H1 (cell line): ENCODE data around the gene SHH. TPM values are rescaled to one million over a fixed set of nuclear protein-coding genes. Genes with fewer than 3 reads are reported as not detected.

Experiments used
- CTCF ChIA-PET: fragments of 300-600 bp; sonication (Branson Sonifier 250); formaldehyde crosslinking; loops from one replicate; lab custom pipeline; 2021; ENCODE audit not compliant: partially characterized antibody; lab: Charles Lee
- POLR2A ChIA-PET: fragments of 300-600 bp; sonication (Branson Sonifier 250); formaldehyde crosslinking; loops from one replicate; lab custom pipeline; 2021; ENCODE audit warnings: inconsistent platforms; ENCODE audit not compliant: partially characterized antibody; lab: Charles Lee
- DNase-seq, 2 experiments: peaks; one replicate each; pipeline versions ENCODE4 v3.0.0 to v3.0.0-alpha.2; 2010 to 2022; ENCODE audit warnings: low spot score in 2 of 2, low read depth in 1 of 2, mixed read lengths in 1 of 2
- FAIRE-seq: peaks from 2 replicates; lab custom pipeline; 2011; peaks lifted over from hg19 to GRCh38; lab: Jason Lieb, UNC
- H2AFZ ChIP-seq: 2 replicates; pipeline ENCODE4 v1.8.1; 2012; ENCODE audit warnings: low read length, inconsistent platforms
- H2AK5ac ChIP-seq: 2 replicates; pipeline ENCODE4 v1.6.1; 2013; ENCODE audit warnings: low read depth, low read length
- H2BK120ac ChIP-seq: replicated peaks from 2 replicates; pipeline ENCODE3; 2013; ENCODE audit warnings: low read depth, low read length, inconsistent platforms
- H2BK12ac ChIP-seq: 2 replicates; pipeline ENCODE4 v1.6.1; 2013; ENCODE audit warnings: low read depth, low read length
- H2BK15ac ChIP-seq: 2 replicates; pipeline ENCODE4 v1.6.1; 2013; ENCODE audit warnings: low read length
- H2BK20ac ChIP-seq: 2 replicates; pipeline ENCODE4 v1.6.1; 2013; ENCODE audit warnings: low read length
- H2BK5ac ChIP-seq: 2 replicates; pipeline ENCODE4 v1.6.1; 2013; ENCODE audit warnings: low read depth, low read length
- H3K14ac ChIP-seq: 2 replicates; pipeline ENCODE4 v1.6.1; 2013; ENCODE audit warnings: inconsistent platforms; ENCODE audit not compliant: insufficient read length
- H3K18ac ChIP-seq: 2 replicates; pipeline ENCODE4 v1.6.1; 2013; ENCODE audit warnings: low read length; ENCODE audit errors: extremely low read depth
- H3K23ac ChIP-seq: 2 replicates; pipeline ENCODE4 v1.6.1; 2013; ENCODE audit warnings: inconsistent platforms; ENCODE audit not compliant: insufficient read length
- H3K23me2 ChIP-seq: 2 replicates; pipeline ENCODE4 v1.6.1; 2013; ENCODE audit warnings: low read depth, low read length
- H3K27ac ChIP-seq: 2 replicates; pipeline ENCODE4 v1.6.1; 2011; ENCODE audit warnings: low read depth, low read length, inconsistent platforms
- H3K27me3 ChIP-seq, 4 experiments: replicated peaks in 1 of 4; 1 replicate in 1 of 4; 2 replicates in 3 of 4; pipeline versions ENCODE4 v1.6.1 to v1.8.1; 2011 to 2013; ENCODE audit warnings: low read length in 3 of 4, mild to moderate bottlenecking in 3 of 4, inconsistent platforms in 2 of 4, mixed read lengths in 2 of 4, moderate library complexity in 1 of 4; ENCODE audit not compliant: control insufficient read depth in 3 of 4, insufficient read depth in 3 of 4; ENCODE audit errors: extremely low read depth in 1 of 4
- H3K36me3 ChIP-seq, 4 experiments: 2 replicates each; pipeline versions ENCODE4 v1.6.1 to v1.8.1; 2011 to 2013; ENCODE audit warnings: mild to moderate bottlenecking in 4 of 4, low read length in 3 of 4, moderate library complexity in 2 of 4, control low read depth in 1 of 4, inconsistent platforms in 1 of 4; ENCODE audit not compliant: insufficient read depth in 4 of 4, control insufficient read depth in 2 of 4
- H3K4ac ChIP-seq: replicated peaks from 2 replicates; pipeline ENCODE3; 2013; ENCODE audit warnings: low read length, low read depth, mixed read lengths, inconsistent platforms; ENCODE audit not compliant: insufficient read length
- H3K4me1 ChIP-seq, 4 experiments: replicated peaks in 1 of 4; 1 replicate in 1 of 4; 2 replicates in 3 of 4; pipeline versions ENCODE4 v1.6.1 to v1.8.1; 2011 to 2013; ENCODE audit warnings: low read length in 3 of 4, inconsistent platforms in 2 of 4, mixed read lengths in 1 of 4; ENCODE audit not compliant: insufficient read depth in 4 of 4, control insufficient read depth in 3 of 4
- H3K4me2 ChIP-seq, 2 experiments: 2 replicates each; pipeline versions ENCODE4 v1.6.1 to v1.8.1; 2011 to 2013; ENCODE audit warnings: low read depth in 2 of 2, low read length in 2 of 2, control low read depth in 1 of 2, inconsistent platforms in 1 of 2, mild to moderate bottlenecking in 1 of 2; ENCODE audit not compliant: insufficient read depth in 1 of 2
- H3K4me3 ChIP-seq, 4 experiments: fragments of 200-600, 300-600 bp in 1 of 4; sonication (generic), shearing (Covaris generic), sonication (Bioruptor Twin) in 1 of 4; 2 replicates each; pipeline versions ENCODE4 v1.5.1 to v1.8.1; 2011 to 2016; ENCODE audit warnings: low read length in 4 of 4, low read depth in 3 of 4, control low read depth in 2 of 4, inconsistent platforms in 2 of 4, mild to moderate bottlenecking in 2 of 4, mixed read lengths in 1 of 4, moderate library complexity in 1 of 4; ENCODE audit not compliant: insufficient read depth in 2 of 4; ENCODE audit errors: extremely low read depth in 1 of 4
- H3K56ac ChIP-seq: replicated peaks from 2 replicates; pipeline ENCODE3; 2013; ENCODE audit warnings: low read depth, mild to moderate bottlenecking, mixed read lengths, low read length, inconsistent platforms; ENCODE audit not compliant: insufficient read length
- H3K79me1 ChIP-seq: 2 replicates; pipeline ENCODE4 v1.6.1; 2013; ENCODE audit warnings: low read depth, low read length, control low read depth
- H3K79me2 ChIP-seq, 2 experiments: 2 replicates each; pipeline versions ENCODE4 v1.6.1 to v1.8.1; 2012 to 2013; ENCODE audit warnings: low read length in 2 of 2, mild to moderate bottlenecking in 2 of 2, inconsistent platforms in 1 of 2; ENCODE audit not compliant: insufficient read depth in 2 of 2, control insufficient read depth in 1 of 2
- H3K9ac ChIP-seq, 4 experiments: replicated peaks in 1 of 4; 1 replicate in 1 of 4; 2 replicates in 3 of 4; pipeline versions ENCODE4 v1.6.1 to v1.8.1; 2011 to 2013; ENCODE audit warnings: low read depth in 3 of 4, low read length in 3 of 4, control low read depth in 2 of 4, mild to moderate bottlenecking in 2 of 4, moderate library complexity in 2 of 4, inconsistent platforms in 1 of 4; ENCODE audit errors: extremely low read depth in 1 of 4
- H3K9me3 ChIP-seq, 2 experiments: 2 replicates each; pipeline versions ENCODE4 v1.6.1 to v1.8.1; 2012 to 2013; ENCODE audit warnings: mild to moderate bottlenecking in 2 of 2, moderate library complexity in 2 of 2, control low read depth in 1 of 2, inconsistent platforms in 1 of 2, low read depth in 1 of 2, low read length in 1 of 2, mixed read lengths in 1 of 2; ENCODE audit not compliant: insufficient read depth in 2 of 2
- H4K20me1 ChIP-seq, 2 experiments: replicated peaks in 1 of 2; 2 replicates each; pipeline versions ENCODE3 to v1.8.1; 2011 to 2013; ENCODE audit warnings: inconsistent platforms in 2 of 2, low read length in 2 of 2, mild to moderate bottlenecking in 1 of 2; ENCODE audit not compliant: insufficient read depth in 2 of 2, control insufficient read depth in 1 of 2
- H4K5ac ChIP-seq: 2 replicates; pipeline ENCODE4 v1.6.1; 2013; ENCODE audit warnings: low read length, low read depth, mixed read lengths, inconsistent platforms; ENCODE audit not compliant: insufficient read length
- H4K8ac ChIP-seq: 2 replicates; pipeline ENCODE4 v1.8.0; 2013; ENCODE audit warnings: mild to moderate bottlenecking, moderate library complexity, low read length, inconsistent platforms; ENCODE audit not compliant: insufficient read depth; ENCODE audit errors: extremely low read depth
- H4K91ac ChIP-seq: replicated peaks from 2 replicates; pipeline ENCODE3; 2013; ENCODE audit warnings: low read length, mixed read lengths, inconsistent platforms; ENCODE audit not compliant: insufficient read length
- NANOG ChIP-seq: IDR thresholded peaks from 2 replicates; pipeline ENCODE4 v1.6.1; 2011; ENCODE audit warnings: low read length, low read depth, mild to moderate bottlenecking, inconsistent platforms; ENCODE audit not compliant: insufficient read depth, poor library complexity, severe bottlenecking
- SAP30 ChIP-seq: fragments of 300-600 bp; sonication (generic); IDR thresholded peaks from 2 replicates; pipeline ENCODE4 v1.7.1; 2012; ENCODE audit warnings: low read length, moderate library complexity, mild to moderate bottlenecking, inconsistent platforms; ENCODE audit not compliant: insufficient read depth, insufficient replicate concordance
- SP2 ChIP-seq: IDR thresholded peaks from 2 replicates; pipeline ENCODE4 v1.6.1; 2012; ENCODE audit warnings: mild to moderate bottlenecking, low read length, inconsistent platforms
- SRF ChIP-seq: IDR thresholded peaks from 2 replicates; pipeline ENCODE4 v1.6.1; 2011; ENCODE audit warnings: mild to moderate bottlenecking, low read depth, low read length, moderate library complexity
- WGBS, 2 experiments: shearing (Covaris generic) in 1 of 2; methylation state at CpG; one replicate each; pipeline versions ENCODE4 v1.1.6 to v1.1.7; 2013 to 2015; ENCODE audit warnings: low lambda C conversion rate in 2 of 2, mixed read lengths in 2 of 2, inconsistent platforms in 1 of 2, low coverage in 1 of 2, missing lambda C conversion rate in 1 of 2; ENCODE audit not compliant: insufficient replicate concordance in 2 of 2, insufficient coverage in 1 of 2, insufficient read length in 1 of 2; ENCODE audit errors: extremely low coverage in 1 of 2, missing lambda C conversion rate in 1 of 2; 5-methylcytosine and 5-hydroxymethylcytosine counted together
- polyA plus RNA-seq, 7 experiments: library from polyadenylated mRNA; depleted of rRNA in 3 of 7; stranded (reverse) in 5 of 7; unstranded in 2 of 7; fragments of >200 nt in 5 of 7; fragments of 200-250 nt in 2 of 7; gene quantifications; 1 replicate in 5 of 7; 2 replicates in 1 of 7; 4 replicates in 1 of 7; pipeline versions ENCODE4 v1.2.1 to v1.2.3, GENCODE V29; 2011 to 2013; ENCODE audit warnings: missing spikeins in 2 of 7, mixed read lengths in 2 of 7
- total RNA-seq: library from RNA; stranded (reverse); fragmentation: NEBNext Ultra II Directional; extraction: Animal tissue kit (Norgen Biotek cat#: 25700); gene quantifications from 2 replicates; pipeline ENCODE4 v1.2.1, GENCODE V29; 2021

The SHH gene
- total and polyA plus RNA-seq, 2 of the 8 experiments (the other 6 are each of a cell fraction or from before 2014, with no cell fraction given), result not detected

DNA sequence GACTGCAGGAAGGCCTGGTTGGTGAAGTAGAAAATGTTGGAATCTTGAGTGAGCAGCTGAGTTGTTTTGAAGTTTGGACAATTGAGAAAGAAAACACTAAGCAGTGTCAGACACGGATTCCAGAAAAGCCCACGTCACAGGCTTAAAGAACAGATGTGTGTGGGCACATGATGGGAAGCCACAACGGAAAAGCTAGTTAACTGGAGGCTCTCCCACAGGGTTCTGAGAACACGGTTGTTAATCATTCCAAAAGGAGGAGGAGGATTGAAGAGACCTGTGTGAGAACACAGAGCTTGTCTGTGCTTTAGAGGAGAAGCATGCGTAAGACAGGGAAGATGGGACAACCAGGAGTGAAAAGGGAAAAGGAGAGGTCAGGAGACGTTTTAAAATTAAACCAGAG is 42.6 kb downstream of the SHH start:
- no peaks in the 10 kb centered on the region for H3K27me3 ChIP-seq
- H3K23me2 ChIP-seq, result no peaks in the 10 kb centered on the region
- H3K14ac ChIP-seq, result no peak overlapping the region
- H4K20me1 ChIP-seq, result peaks cover 2 to 7% of the 10 kb centered on the region in 2 experiments
- H4K5ac ChIP-seq, result no peak overlapping the region
- TF ChIP-seq NANOG (no peak), SRF (no peak), SAP30 (no peak), SP2 (no peak)
- H4K91ac ChIP-seq, result no peak overlapping the region
- H3K4me2 ChIP-seq, result no peak overlapping the region
- H3K4me1 ChIP-seq, result no peaks in the 10 kb centered on the region
- no peak overlapping the region for H3K9ac ChIP-seq
- no peak overlapping the region for H2AFZ ChIP-seq
- H3K9me3 ChIP-seq, result no peaks in the 10 kb centered on the region
- 0 out of 2 replicates have a peak, but pooled peaks cover 2% of the 10 kb centered on the region for H3K79me1 ChIP-seq
- peaks cover 14 to 45% (median 36%) of the 10 kb centered on the region in 4 experiments; a peak in 7 of 8 replicates for H3K36me3 ChIP-seq
- H3K23ac ChIP-seq, result no peak overlapping the region
- no peak overlapping the region for H3K56ac ChIP-seq
- no peak overlapping the region for H3K18ac ChIP-seq
- H2AK5ac ChIP-seq, result no peak overlapping the region
- no peak overlapping the region for H2BK120ac ChIP-seq
- WGBS, 2 experiments, result 94% methylated on average over 6 of the region's 6 CpGs; no CpG with 5 or more reads in 1 of the 2 experiments
- ChIA-PET POLR2A (no interaction called here), CTCF (interaction anchor here (0.7 to 1.0 kb wide), 3 partner anchors 171 to 819 kb away, joined by 3 to 4 read pairs (median 4); no protein-coding TSS in a partner anchor)
- H3K27ac ChIP-seq, result no peak overlapping the region
- peaks cover 0 to 3% of the 10 kb centered on the region in 2 experiments; a peak in 1 of 4 replicates for H3K79me2 ChIP-seq
- FAIRE-seq (no peak), DNase-seq (no peak)
- H2BK12ac ChIP-seq, result no peak overlapping the region
- H2BK20ac ChIP-seq, result no peak overlapping the region
- H2BK5ac ChIP-seq, result no peak overlapping the region
- H4K8ac ChIP-seq, result no peak overlapping the region
- H3K4ac ChIP-seq, result no peak overlapping the region
- H3K4me3 ChIP-seq, result no peak overlapping the region
- H2BK15ac ChIP-seq, result no peak overlapping the region
